Activated CD4-positive, alpha-beta T cell treated with anti-CD3 and anti-CD28 coated beads, Interleukin-2, amount 10 ng/mL, durations not matched to agents 7 days and 5 days (primary cell): Measurements from ENCODE around the gene ASIC3. TPM values are rescaled to one million over a fixed set of nuclear protein-coding genes. Genes with fewer than 3 reads are reported as not detected.
"Not testable (repeated sequence)": the region's sequence is repeated elsewhere in the genome, so short reads cannot be mapped to it uniquely, and the experiment has no call there.

Source experiments
- CTCF ChIA-PET: fragments of 350-600 bp; sonication (Branson Sonifier 250); formaldehyde crosslinking; loops from one replicate; lab custom pipeline; 2021; ENCODE audit warnings: antibody characterized with exemption; lab: Charles Lee
- POLR2A ChIA-PET: fragments of 350-600 bp; sonication (Branson Sonifier 250); formaldehyde crosslinking; loops from one replicate; lab custom pipeline; 2021; ENCODE audit warnings: antibody characterized with exemption; lab: Charles Lee
- DNase-seq: peaks from one replicate; pipeline ENCODE4 v3.0.0-alpha.2; 2020
- H3K27ac Mint-ChIP-seq: one replicate; pipeline ENCODE4 v1.8.0; 2021; ENCODE audit warnings: mild to moderate bottlenecking, moderate library complexity, mixed read lengths
- H3K27me3 Mint-ChIP-seq: one replicate; pipeline ENCODE4 v1.8.0; 2021; ENCODE audit warnings: mixed read lengths
- H3K36me3 Mint-ChIP-seq: one replicate; pipeline ENCODE4 v1.8.0; 2021; ENCODE audit warnings: low read depth, mixed read lengths
- H3K4me1 Mint-ChIP-seq: one replicate; pipeline ENCODE4 v1.8.0; 2021; ENCODE audit warnings: mixed read lengths
- H3K4me3 Mint-ChIP-seq: one replicate; pipeline ENCODE4 v1.8.0; 2021; ENCODE audit warnings: mild to moderate bottlenecking, moderate library complexity, mixed read lengths
- H3K9me3 Mint-ChIP-seq: one replicate; pipeline ENCODE4 v1.8.0; 2021; ENCODE audit warnings: mixed read lengths
- total RNA-seq, 2 experiments: library from RNA; stranded (reverse); gene quantifications; one replicate each; pipeline ENCODE4 v1.2.3, GENCODE V29; 2021

ASIC3 gene
- total RNA-seq, 2 experiments from 2014 or later, result 6.0 to 8.3 TPM

DNA sequence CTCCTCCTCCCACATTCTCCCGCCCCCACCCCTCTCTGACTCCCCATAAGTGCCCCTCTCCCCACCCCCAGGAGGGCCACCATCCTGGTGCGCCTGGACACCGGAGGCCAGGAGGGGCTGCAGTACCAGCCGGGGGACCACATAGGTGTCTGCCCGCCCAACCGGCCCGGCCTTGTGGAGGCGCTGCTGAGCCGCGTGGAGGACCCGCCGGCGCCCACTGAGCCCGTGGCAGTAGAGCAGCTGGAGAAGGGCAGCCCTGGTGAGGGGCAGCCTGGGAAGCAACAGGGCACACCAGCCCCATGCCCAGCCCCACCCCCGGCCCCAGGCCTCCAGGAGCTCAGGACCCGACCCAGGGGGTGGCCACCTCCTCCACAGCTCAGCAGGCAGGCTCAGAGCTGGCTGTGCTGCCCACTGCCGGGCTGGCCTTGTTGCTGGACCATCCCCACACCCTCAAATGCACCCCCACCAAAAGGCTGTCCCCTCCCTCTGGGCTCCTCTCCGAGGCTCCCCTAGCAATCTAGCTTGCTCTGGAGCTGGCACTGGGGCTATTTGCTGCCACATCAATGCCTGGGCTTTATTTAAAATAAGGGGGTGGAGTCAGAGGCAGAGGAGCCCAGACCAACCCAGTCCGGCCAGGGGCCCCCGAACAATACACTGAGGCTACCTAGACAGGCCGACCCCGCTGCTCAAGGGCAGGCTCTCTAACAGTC, 38.8 kb upstream of the ASIC3 start:
- no peak for DNase-seq
- peak overlapping the region; percentile 94 for H3K27ac Mint-ChIP-seq
- ChIA-PET POLR2A (no interaction called here), CTCF (interaction anchor here (0.6 to 6.3 kb wide), 17 partner anchors 11 to 223 kb away, joined by 3 to 79 read pairs (median 4); partner anchors contain the start of genes ABCB8, ATG9B and FASTK)
- H3K27me3 Mint-ChIP-seq, result no peaks in the 10 kb centered on the region
- H3K9me3 Mint-ChIP-seq, result no peaks in the 10 kb centered on the region
- peaks cover 21% of the 10 kb centered on the region for H3K36me3 Mint-ChIP-seq
- no peak overlapping the region for H3K4me3 Mint-ChIP-seq
- H3K4me1 Mint-ChIP-seq, result peaks cover 70% of the 10 kb centered on the region

DNA sequence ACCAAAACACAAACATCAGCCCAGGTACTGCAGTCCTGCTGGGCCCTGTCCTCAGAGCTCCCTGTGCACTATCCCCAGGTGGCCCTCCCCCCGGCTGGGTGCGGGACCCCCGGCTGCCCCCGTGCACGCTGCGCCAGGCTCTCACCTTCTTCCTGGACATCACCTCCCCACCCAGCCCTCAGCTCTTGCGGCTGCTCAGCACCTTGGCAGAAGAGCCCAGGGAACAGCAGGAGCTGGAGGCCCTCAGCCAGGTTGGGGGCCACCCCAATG, 38.4 kb upstream of the ASIC3 start:
- no peak for DNase-seq
- no peaks in the 10 kb centered on the region for H3K9me3 Mint-ChIP-seq
- H3K4me3 Mint-ChIP-seq, result peak overlapping the region; percentile 70
- H3K27ac Mint-ChIP-seq, result peak overlapping the region; percentile 94
- ChIA-PET POLR2A (interaction anchor here (1.4 kb wide), 1 partner anchor 71 kb away, joined by 4 read pairs; the partner anchor contains the start of gene FASTK), CTCF (interaction anchor here (1.0 to 6.3 kb wide), 14 partner anchors 10 to 101 kb away, joined by 3 to 79 read pairs (median 4); partner anchors contain the start of genes ABCB8, ATG9B and FASTK)
- H3K27me3 Mint-ChIP-seq, result no peaks in the 10 kb centered on the region
- H3K36me3 Mint-ChIP-seq, result peaks cover 23% of the 10 kb centered on the region
- H3K4me1 Mint-ChIP-seq, result peaks cover 75% of the 10 kb centered on the region

DNA sequence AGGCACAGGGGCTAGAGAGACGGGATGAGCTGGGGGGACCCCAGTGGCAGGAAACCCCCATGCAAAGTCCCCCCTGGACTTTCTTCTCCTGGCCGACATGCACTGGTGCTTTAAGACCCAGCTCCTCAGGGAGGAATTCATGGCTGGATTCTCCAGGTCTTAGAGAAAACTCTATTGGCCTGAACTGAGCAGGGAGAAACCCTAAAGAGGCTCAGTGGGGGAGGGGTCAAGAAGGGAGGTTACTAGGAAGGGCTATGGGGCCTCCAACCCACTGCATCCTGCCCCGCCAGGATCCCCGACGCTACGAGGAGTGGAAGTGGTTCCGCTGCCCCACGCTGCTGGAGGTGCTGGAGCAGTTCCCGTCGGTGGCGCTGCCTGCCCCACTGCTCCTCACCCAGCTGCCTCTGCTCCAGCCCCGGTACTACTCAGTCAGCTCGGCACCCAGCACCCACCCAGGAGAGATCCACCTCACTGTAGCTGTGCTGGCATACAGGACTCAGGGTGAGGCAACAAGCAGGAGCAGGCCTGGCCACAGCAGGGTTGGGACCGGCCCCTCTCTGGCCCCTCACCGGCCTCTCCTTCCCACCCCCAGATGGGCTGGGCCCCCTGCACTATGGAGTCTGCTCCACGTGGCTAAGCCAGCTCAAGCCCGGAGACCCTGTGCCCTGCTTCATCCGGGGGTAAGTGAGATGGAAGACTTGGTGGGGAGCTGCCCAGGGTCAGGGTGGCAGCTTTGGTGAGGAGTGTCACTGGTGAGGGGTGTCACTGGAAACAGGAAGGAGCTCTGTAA, 37.8 kb upstream of the ASIC3 start:
- peak overlapping the region; percentile 70 for H3K4me3 Mint-ChIP-seq
- CTCF ChIA-PET, result interaction anchor here (0.6 to 6.3 kb wide), 14 partner anchors 10 to 116 kb away, joined by 3 to 79 read pairs (median 4); partner anchors contain the start of genes ABCB8 and ATG9B
- peak; percentile 57 for DNase-seq
- POLR2A ChIA-PET, result interaction anchor here (0.7 to 1.4 kb wide), 2 partner anchors 70 to 1387 kb away, joined by 3 to 4 read pairs; partner anchors contain the start of gene FASTK
- no peaks in the 10 kb centered on the region for H3K27me3 Mint-ChIP-seq
- H3K36me3 Mint-ChIP-seq, result peaks cover 28% of the 10 kb centered on the region
- peak overlapping the region; percentile 94 for H3K27ac Mint-ChIP-seq
- peaks cover 80% of the 10 kb centered on the region for H3K4me1 Mint-ChIP-seq
- H3K9me3 Mint-ChIP-seq, result no peaks in the 10 kb centered on the region

DNA sequence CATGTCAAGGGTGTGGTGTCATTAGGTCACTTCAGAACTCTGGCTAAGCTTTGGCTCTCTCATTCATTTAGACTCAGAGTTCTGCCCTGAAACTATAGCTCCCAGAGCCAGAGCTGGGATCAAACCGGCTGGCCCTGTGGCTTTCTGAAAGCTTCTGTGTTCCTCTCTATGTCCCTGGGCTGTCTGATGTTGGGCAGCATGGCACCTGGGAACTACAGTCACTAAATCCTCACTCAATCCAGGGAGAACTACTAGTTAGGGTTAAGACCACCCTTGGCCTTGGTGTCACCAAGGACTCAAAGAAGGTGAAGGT, 37.3 kb upstream of the ASIC3 start:
- peaks cover 28% of the 10 kb centered on the region for H3K36me3 Mint-ChIP-seq
- H3K4me3 Mint-ChIP-seq, result peak overlapping the region; percentile 70
- H3K27ac Mint-ChIP-seq, result peak overlapping the region; percentile 94
- no peaks in the 10 kb centered on the region for H3K27me3 Mint-ChIP-seq
- ChIA-PET POLR2A (interaction anchor here (0.7 to 1.4 kb wide), 2 partner anchors 70 to 1387 kb away, joined by 3 to 4 read pairs; partner anchors contain the start of gene FASTK), CTCF (interaction anchor here (0.6 to 6.3 kb wide), 11 partner anchors 9 to 116 kb away, joined by 3 to 79 read pairs (median 3); partner anchors contain the start of genes ABCB8 and ATG9B)
- no peak for DNase-seq
- H3K4me1 Mint-ChIP-seq, result peaks cover 85% of the 10 kb centered on the region
- H3K9me3 Mint-ChIP-seq, result no peaks in the 10 kb centered on the region

DNA sequence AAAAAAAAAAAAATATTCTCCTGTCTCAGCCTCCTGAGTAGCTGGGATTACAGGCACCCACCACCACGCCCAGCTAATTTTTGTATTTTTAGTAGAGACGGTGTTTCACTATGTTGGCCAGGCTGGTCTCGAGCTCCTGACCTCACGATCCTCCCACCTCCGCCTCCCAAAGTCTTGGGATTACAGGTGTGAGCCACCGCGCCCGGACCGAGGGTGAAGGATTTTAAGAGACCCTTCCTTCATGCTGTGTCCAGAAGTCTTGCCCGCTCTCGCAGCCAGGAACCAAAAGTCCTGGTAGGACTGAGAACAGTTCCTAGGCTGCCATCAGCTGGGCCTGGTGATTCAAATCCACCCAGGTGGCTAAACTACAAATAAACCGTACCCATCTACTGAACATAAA, 36.7 kb upstream of the ASIC3 start:
- Mint-ChIP-seq H3K36me3 (peaks cover 28% of the 10 kb centered on the region), H3K27ac (peak overlapping the region; percentile 92), H3K4me1 (peaks cover 86% of the 10 kb centered on the region), H3K4me3 (peak overlapping the region; percentile 62)
- DNase-seq, POLR2A ChIA-PET, H3K27me3 Mint-ChIP-seq, H3K9me3 Mint-ChIP-seq: not testable (repeated sequence)
- CTCF ChIA-PET, result interaction anchor here (1.0 to 6.3 kb wide), 6 partner anchors 9 to 112 kb away, joined by 3 to 79 read pairs (median 8); partner anchors contain the start of genes ABCB8 and ATG9B

DNA sequence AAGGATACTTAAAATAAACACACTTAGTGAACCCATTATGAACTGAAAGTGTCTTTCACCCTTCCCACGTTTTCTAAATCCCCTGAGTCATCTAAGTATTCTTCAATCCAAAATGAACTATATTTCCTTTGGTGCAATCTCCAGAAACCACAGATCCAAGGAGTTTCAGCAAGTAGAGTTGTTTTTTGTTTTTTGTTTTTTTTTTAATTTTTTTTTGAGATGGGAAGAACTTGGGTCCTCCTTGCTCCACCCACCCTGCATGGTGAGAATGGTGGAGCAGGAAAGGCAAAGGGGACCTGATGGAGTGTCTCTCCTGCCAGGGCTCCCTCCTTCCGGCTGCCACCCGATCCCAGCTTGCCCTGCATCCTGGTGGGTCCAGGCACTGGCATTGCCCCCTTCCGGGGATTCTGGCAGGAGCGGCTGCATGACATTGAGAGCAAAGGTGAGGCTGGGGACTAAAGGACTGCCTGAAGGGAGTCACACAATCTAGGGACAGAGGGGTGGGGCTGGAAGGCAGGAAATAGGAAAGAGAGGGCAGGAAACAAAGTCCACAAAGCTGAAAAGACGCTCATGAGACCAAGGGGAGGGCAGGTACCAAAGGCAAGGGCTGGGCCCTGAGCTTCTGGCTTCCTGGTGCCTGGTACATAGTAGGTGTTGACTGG, 36.2 kb upstream of the ASIC3 start:
- H3K27me3 Mint-ChIP-seq, result no peaks in the 10 kb centered on the region
- no peaks in the 10 kb centered on the region for H3K9me3 Mint-ChIP-seq
- ChIA-PET CTCF (interaction anchor here (0.7 to 6.3 kb wide), 8 partner anchors 8 to 100 kb away, joined by 3 to 79 read pairs (median 4); partner anchors contain the start of genes ABCB8 and ATG9B), POLR2A (no interaction called here)
- peak overlapping the region; percentile 62 for H3K4me3 Mint-ChIP-seq
- peaks cover 90% of the 10 kb centered on the region for H3K4me1 Mint-ChIP-seq
- H3K36me3 Mint-ChIP-seq, result peaks cover 28% of the 10 kb centered on the region
- H3K27ac Mint-ChIP-seq, result peak overlapping the region; percentile 92
- no peak for DNase-seq

DNA sequence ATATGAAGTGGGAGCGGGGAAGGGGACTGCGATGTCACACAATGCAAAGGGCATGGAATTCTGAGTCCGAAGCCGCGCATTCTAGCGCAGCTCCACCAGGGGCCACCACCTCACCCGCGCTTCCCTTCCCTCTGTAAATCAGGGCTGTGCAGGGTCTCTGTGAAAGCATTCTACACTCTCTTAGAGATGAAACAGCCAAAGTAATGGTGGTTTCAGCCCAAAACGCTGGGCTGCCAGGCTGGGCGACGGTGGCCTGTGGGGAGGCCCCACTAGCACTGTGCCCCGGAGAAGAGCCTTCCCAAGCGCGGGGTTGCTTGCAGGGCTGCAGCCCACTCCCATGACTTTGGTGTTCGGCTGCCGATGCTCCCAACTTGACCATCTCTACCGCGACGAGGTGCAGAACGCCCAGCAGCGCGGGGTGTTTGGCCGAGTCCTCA, 35.4 kb upstream of the ASIC3 start:
- DNase-seq, result no peak
- CTCF ChIA-PET, result interaction anchor here (0.8 to 6.1 kb wide), 9 partner anchors 15 to 77 kb away, joined by 3 to 28 read pairs (median 5); partner anchors contain the start of genes ABCB8 and SLC4A2
- no peaks in the 10 kb centered on the region for H3K9me3 Mint-ChIP-seq
- peaks cover 3% of the 10 kb centered on the region for H3K27me3 Mint-ChIP-seq
- peak overlapping the region; percentile 57 for H3K4me3 Mint-ChIP-seq
- H3K36me3 Mint-ChIP-seq, result peaks cover 27% of the 10 kb centered on the region
- peak overlapping the region; percentile 92 for H3K27ac Mint-ChIP-seq
- H3K4me1 Mint-ChIP-seq, result peaks cover 90% of the 10 kb centered on the region
- POLR2A ChIA-PET, result no interaction called here

DNA sequence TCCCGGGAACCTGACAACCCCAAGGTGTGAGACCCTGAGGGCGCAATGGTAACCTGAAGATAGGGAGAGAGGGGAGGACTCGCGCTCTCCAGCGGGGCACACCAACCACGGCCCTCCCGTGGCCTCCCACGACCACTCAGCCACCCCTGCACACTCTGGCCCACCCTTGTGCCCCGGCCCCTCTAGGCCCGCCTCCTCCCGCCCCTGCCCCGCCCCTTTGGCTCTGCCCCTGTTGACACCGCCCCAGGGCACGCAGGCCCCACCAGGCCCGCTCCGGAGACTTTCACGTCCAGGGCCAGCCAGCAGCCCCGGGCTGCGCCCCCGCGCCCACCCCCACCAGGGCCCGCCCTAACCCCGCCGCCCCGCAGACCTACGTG, 35.0 kb upstream of the ASIC3 start:
- DNase-seq, result no peak
- Mint-ChIP-seq H3K27me3 (peaks cover 7% of the 10 kb centered on the region), H3K27ac (peak overlapping the region; percentile 99), H3K4me3 (peak overlapping the region; percentile 93), H3K4me1 (peaks cover 90% of the 10 kb centered on the region), H3K36me3 (peaks cover 25% of the 10 kb centered on the region), H3K9me3 (no peaks in the 10 kb centered on the region)
- ChIA-PET CTCF (interaction anchor here (0.6 to 2.7 kb wide), 13 partner anchors 9 to 214 kb away, joined by 3 to 11 read pairs (median 3); partner anchors contain the start of genes ABCB8, ABCF2, ATG9B and SLC4A2), POLR2A (no interaction called here)

DNA sequence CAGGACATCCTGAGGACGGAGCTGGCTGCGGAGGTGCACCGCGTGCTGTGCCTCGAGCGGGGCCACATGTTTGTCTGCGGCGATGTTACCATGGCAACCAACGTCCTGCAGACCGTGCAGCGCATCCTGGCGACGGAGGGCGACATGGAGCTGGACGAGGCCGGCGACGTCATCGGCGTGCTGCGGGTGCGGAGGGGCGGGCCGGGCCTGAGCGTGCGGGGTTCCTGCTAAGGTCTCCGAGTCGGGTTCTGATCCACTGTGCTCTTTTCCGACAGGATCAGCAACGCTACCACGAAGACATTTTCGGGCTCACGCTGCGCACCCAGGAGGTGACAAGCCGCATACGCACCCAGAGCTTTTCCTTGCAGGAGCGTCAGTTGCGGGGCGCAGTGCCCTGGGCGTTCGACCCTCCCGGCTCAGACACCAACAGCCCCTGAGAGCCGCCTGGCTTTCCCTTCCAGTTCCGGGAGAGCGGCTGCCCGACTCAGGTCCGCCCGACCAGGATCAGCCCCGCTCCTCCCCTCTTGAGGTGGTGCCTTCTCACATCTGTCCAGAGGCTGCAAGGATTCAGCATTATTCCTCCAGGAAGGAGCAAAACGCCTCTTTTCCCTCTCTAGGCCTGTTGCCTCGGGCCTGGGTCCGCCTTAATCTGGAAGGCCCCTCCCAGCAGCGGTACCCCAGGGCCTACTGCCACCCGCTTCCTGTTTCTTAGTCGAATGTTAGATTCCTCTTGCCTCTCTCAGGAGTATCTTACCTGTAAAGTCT, 34.4 kb upstream of the ASIC3 start:
- ChIA-PET CTCF (interaction anchor here (0.6 to 2.7 kb wide), 16 partner anchors 8 to 508 kb away, joined by 3 to 11 read pairs (median 3); partner anchors contain the start of genes ABCB8, ABCF2, ATG9B and SLC4A2), POLR2A (no interaction called here)
- H3K4me1 Mint-ChIP-seq, result peaks cover 88% of the 10 kb centered on the region
- DNase-seq, result peak; percentile 96
- peak overlapping the region; percentile 93 for H3K4me3 Mint-ChIP-seq
- peaks cover 25% of the 10 kb centered on the region for H3K36me3 Mint-ChIP-seq
- H3K27me3 Mint-ChIP-seq, result peaks cover 11% of the 10 kb centered on the region
- no peaks in the 10 kb centered on the region for H3K9me3 Mint-ChIP-seq
- H3K27ac Mint-ChIP-seq, result peak overlapping the region; percentile 99

DNA sequence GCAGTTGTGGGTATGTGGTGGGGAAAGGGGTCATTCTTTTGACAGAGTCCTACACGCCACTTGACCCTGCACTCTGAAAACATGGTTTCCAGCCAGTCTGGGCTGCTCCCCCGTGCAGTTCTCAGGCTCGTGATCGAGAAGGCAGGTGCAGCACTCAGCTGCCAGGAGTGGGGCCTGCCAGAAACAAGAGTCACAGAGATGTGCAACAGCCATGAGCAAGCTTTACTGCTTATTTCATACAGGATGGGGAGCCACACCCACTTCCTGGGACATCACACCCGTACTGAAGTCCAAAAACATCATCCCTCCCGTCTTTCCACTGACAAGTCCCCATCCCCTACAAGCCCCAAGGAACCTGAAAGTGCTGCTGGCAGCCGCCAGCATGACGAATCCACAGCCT, 33.4 kb upstream of the ASIC3 start:
- DNase-seq, result peak; percentile 56
- POLR2A ChIA-PET, result no interaction called here
- peaks cover 25% of the 10 kb centered on the region for H3K36me3 Mint-ChIP-seq
- H3K4me1 Mint-ChIP-seq, result peaks cover 89% of the 10 kb centered on the region
- peaks cover 19% of the 10 kb centered on the region for H3K27me3 Mint-ChIP-seq
- CTCF ChIA-PET, result interaction anchor here (1.0 to 2.4 kb wide), 4 partner anchors 17 to 109 kb away, joined by 3 to 11 read pairs (median 6); partner anchors contain the start of gene SLC4A2
- no peaks in the 10 kb centered on the region for H3K9me3 Mint-ChIP-seq
- peak overlapping the region; percentile 93 for H3K4me3 Mint-ChIP-seq
- H3K27ac Mint-ChIP-seq, result peak overlapping the region; percentile 99

DNA sequence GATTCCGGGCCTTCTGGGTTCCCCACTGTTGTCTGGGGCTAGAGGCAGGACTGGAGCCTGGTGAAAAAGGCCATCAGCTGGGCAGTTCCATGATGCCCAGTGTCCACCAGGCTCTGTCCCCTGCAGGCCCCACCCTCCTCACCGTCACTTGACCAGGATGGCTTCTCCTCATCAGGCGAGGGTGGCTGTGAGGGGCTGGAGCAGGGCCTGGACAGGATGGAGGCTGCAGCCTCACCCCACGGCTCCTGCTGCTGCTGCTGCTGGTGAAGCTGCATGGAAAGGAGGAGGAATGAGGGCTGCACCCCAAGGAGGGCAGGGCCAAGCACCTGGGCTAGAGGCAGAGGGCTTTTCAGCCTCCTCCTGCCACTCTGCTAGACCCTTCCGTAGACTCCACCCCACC, 32.4 kb upstream of the ASIC3 start:
- Mint-ChIP-seq H3K27me3 (peaks cover 28% of the 10 kb centered on the region), H3K9me3 (no peaks in the 10 kb centered on the region), H3K27ac (peak overlapping the region; percentile 58), H3K4me3 (no peak overlapping the region), H3K36me3 (peaks cover 25% of the 10 kb centered on the region), H3K4me1 (peaks cover 79% of the 10 kb centered on the region)
- ChIA-PET POLR2A (no interaction called here), CTCF (interaction anchor here (1.1 to 4.6 kb wide), 3 partner anchors 12 to 53 kb away, joined by 3 to 35 read pairs (median 4); partner anchors contain the start of gene ABCB8)
- no peak for DNase-seq
